ENCODE results near the gene TELO2. TPM values are rescaled to one million over a fixed set of nuclear protein-coding genes. Genes with fewer than 3 reads are reported as not detected.

TELO2 gene
- total RNA-seq, 1 experiment from 2014 or later, result 65.4 TPM

- H3K9me3 ChIP-seq (ENCODE audit: control insufficient read depth, insufficient read depth, low read depth, low read length), result no peaks in the 10 kb centered on the region
These were observed 63.9 kb downstream of the TELO2 start for GRCh38 chr16:1557074-1557473.

GRCh38 chr16:1557576-1557975 lies 64.4 kb downstream of the TELO2 start:
- ATAC-seq (no peak), DNase-seq (ENCODE audit: low read depth, low spot score) (no peak)
- intact Hi-C loops (cut with micrococcal nuclease; ENCODE audit: unreplicated experiment), result no loop called here
- TF ChIP-seq SIN3A (IDR thresholded peaks at IDR 0.05; ENCODE audit: borderline replicate concordance, insufficient read depth, low read depth, low read length) (no peak), REST (IDR thresholded peaks at IDR 0.05; ENCODE audit: insufficient read depth in 1 of 2, low read depth in 2 of 2, low read length in 1 of 2) (no peak), POLR2AphosphoS5 (IDR thresholded peaks at IDR 0.05; ENCODE audit: low read depth, low read length) (no peak), TCF7L2 (IDR thresholded peaks at IDR 0.05; ENCODE audit: low read depth, low read length) (no peak), CTCF (IDR thresholded peaks at IDR 0.05) (no peak)
- no peaks in the 10 kb centered on the region for H3K27me3 ChIP-seq (ENCODE audit: control insufficient read depth, insufficient read depth, low read length)
- no peak overlapping the region for H3K4me3 ChIP-seq (ENCODE audit: low read depth in 2 of 2, low read length in 2 of 2)
- no peaks in the 10 kb centered on the region for H3K9me3 ChIP-seq (ENCODE audit: control insufficient read depth, insufficient read depth, low read depth, low read length)
- no TSS peak for BruUV-seq (replicated peaks)
- CTCF ChIA-PET, result no interaction called here
- POLR2A ChIA-PET, result no interaction called here
- in situ Hi-C loops (cut with HindIII; ENCODE audit: low pct_unique_long_range_greater_than_20kb, low sequenced_read_pairs), result no loop called here
- H3K4me1 ChIP-seq (ENCODE audit: control insufficient read depth, insufficient read depth, low read length), result no peaks in the 10 kb centered on the region
- H3K36me3 ChIP-seq (ENCODE audit: control insufficient read depth, insufficient read depth, low read length), result no peaks in the 10 kb centered on the region; the same call in 1 of the 2 replicates
- no peak overlapping the region for H3K27ac ChIP-seq (ENCODE audit: low read length)

More at GRCh38 chr16:1557074-1557473, 63.9 kb downstream of the TELO2 start:
- TF ChIP-seq POLR2AphosphoS5 (IDR thresholded peaks at IDR 0.05; ENCODE audit: low read depth, low read length) (no peak), REST (IDR thresholded peaks at IDR 0.05; ENCODE audit: insufficient read depth in 1 of 2, low read depth in 2 of 2, low read length in 1 of 2) (no peak), TCF7L2 (IDR thresholded peaks at IDR 0.05; ENCODE audit: low read depth, low read length) (no peak), CTCF (IDR thresholded peaks at IDR 0.05) (no peak), SIN3A (IDR thresholded peaks at IDR 0.05; ENCODE audit: borderline replicate concordance, insufficient read depth, low read depth, low read length) (no peak)
- no peak for DNase-seq (ENCODE audit: low read depth, low spot score)
- no peak overlapping the region for H3K4me3 ChIP-seq (ENCODE audit: low read depth in 2 of 2, low read length in 2 of 2)
- BruUV-seq (replicated peaks), result no TSS peak
- H3K36me3 ChIP-seq (ENCODE audit: control insufficient read depth, insufficient read depth, low read length), result no peaks in the 10 kb centered on the region; the same call in 1 of the 2 replicates
- ChIA-PET POLR2A (no interaction called here), CTCF (no interaction called here)
- no peaks in the 10 kb centered on the region for H3K4me1 ChIP-seq (ENCODE audit: control insufficient read depth, insufficient read depth, low read length)
- in situ Hi-C loops (cut with HindIII; ENCODE audit: low pct_unique_long_range_greater_than_20kb, low sequenced_read_pairs) (no loop called here), intact Hi-C loops (cut with micrococcal nuclease; ENCODE audit: unreplicated experiment) (no loop called here)
- H3K27me3 ChIP-seq (ENCODE audit: control insufficient read depth, insufficient read depth, low read length), result no peaks in the 10 kb centered on the region
- H3K27ac ChIP-seq (ENCODE audit: low read length), result no peak overlapping the region
- ATAC-seq, result no peak
